Vagina (tissue), 2 donors: ENCODE data around the gene ENOX1.

ENCODE experiments used
- POLR2A ChIP-seq, 2 donors: fragments of 450-650 bp; IDR thresholded peaks; one replicate each; pipeline ENCODE4 v1.6.1; 2017; ENCODE audit warnings: antibody characterized with exemption in 2 of 2, mild to moderate bottlenecking in 2 of 2, moderate library complexity in 2 of 2
- POLR2AphosphoS5 ChIP-seq, 2 donors: sonication (generic); formaldehyde crosslinking; IDR thresholded peaks; one replicate each; pipeline ENCODE4 v1.9.0; 2017; ENCODE audit warnings: antibody characterized with exemption in 2 of 2, mild to moderate bottlenecking in 2 of 2, low read depth in 1 of 2; ENCODE audit not compliant: insufficient read depth in 1 of 2
- TF ChIP-seq, protein P1 (sequence below), 3 experiments: fragments of 450-650 bp in 2 of 3; fragments of 200-600 bp in 1 of 3; sonication (generic) in 1 of 3; IDR thresholded peaks; one replicate each; pipeline ENCODE4 v1.5.1; 2017 to 2019; ENCODE audit warnings: antibody characterized with exemption in 3 of 3, mild to moderate bottlenecking in 2 of 3, moderate library complexity in 2 of 3

DNA sequence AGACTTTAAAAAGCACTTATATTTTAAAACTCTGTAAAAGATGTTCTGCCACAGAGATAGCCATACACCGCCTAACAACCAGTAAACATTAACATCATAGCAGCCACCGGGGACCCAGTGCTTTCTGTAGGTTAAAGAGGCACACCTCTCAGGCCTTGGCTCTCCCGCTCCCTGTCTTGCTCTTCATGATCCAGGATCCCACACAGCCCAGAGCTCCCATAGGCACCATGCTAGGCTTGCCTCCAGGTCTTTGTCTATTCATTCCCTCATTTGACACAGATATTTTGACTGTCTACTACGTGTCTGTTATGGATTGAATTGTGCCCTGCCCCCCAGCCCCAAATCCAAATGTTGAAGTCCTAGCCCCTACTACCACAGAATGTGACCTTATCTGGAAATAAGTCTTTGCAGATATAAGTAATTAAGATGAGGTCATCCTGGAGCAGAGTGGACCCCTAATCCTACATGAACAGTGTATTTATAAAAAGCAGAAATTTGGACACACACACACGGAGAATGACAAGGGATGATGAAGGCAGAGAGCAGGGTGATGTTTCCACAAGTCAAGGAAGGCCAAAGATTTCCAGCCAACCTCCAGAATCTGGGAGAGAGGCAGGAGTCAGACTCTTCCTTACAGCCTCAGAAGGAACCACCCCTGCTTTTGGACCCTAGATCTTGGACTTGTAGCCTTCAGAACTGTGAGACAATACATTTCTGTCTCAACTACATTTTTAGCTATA is 490.8 kb downstream of the ENOX1 start:
- TF ChIP-seq, protein P1, sequence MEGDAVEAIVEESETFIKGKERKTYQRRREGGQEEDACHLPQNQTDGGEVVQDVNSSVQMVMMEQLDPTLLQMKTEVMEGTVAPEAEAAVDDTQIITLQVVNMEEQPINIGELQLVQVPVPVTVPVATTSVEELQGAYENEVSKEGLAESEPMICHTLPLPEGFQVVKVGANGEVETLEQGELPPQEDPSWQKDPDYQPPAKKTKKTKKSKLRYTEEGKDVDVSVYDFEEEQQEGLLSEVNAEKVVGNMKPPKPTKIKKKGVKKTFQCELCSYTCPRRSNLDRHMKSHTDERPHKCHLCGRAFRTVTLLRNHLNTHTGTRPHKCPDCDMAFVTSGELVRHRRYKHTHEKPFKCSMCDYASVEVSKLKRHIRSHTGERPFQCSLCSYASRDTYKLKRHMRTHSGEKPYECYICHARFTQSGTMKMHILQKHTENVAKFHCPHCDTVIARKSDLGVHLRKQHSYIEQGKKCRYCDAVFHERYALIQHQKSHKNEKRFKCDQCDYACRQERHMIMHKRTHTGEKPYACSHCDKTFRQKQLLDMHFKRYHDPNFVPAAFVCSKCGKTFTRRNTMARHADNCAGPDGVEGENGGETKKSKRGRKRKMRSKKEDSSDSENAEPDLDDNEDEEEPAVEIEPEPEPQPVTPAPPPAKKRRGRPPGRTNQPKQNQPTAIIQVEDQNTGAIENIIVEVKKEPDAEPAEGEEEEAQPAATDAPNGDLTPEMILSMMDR (IDR thresholded peaks at IDR 0.05), result no peak
- no peak for TF ChIP-seq POLR2A (IDR thresholded peaks at IDR 0.05)
- TF ChIP-seq POLR2AphosphoS5 (IDR thresholded peaks at IDR 0.05; ENCODE audit: insufficient read depth in 1 of 2, low read depth in 1 of 2), result no peak
